Measurements from ENCODE around the gene SP140L.
A peak's percentile ranks its signal among the peaks of the same experiment; 100 is the strongest.
"Not testable (repeated sequence)": the region's sequence is repeated elsewhere in the genome, so short reads cannot be mapped to it uniquely, and the experiment has no call there.

SP140L gene

DNA sequence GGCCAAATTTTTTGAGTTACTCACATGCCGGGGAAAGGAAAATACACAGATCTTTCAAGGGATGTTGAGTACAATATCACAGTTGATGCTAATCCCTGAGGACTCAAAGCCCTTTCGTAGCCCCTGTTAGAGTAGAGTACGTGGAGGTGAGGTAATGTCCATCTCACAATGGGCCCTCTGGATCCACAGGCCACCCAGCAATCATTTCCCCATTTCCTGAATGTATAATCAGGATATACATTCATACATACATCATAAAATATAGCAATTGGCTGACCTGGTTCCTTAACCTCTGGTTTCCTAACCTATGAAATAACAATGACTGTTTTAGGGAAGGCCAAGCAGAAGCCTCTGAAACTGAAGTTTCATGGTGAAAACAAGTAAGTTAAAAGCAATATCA lies 78.8 kb downstream of the SP140L start:
- TF ChIP-seq, protein P1, sequence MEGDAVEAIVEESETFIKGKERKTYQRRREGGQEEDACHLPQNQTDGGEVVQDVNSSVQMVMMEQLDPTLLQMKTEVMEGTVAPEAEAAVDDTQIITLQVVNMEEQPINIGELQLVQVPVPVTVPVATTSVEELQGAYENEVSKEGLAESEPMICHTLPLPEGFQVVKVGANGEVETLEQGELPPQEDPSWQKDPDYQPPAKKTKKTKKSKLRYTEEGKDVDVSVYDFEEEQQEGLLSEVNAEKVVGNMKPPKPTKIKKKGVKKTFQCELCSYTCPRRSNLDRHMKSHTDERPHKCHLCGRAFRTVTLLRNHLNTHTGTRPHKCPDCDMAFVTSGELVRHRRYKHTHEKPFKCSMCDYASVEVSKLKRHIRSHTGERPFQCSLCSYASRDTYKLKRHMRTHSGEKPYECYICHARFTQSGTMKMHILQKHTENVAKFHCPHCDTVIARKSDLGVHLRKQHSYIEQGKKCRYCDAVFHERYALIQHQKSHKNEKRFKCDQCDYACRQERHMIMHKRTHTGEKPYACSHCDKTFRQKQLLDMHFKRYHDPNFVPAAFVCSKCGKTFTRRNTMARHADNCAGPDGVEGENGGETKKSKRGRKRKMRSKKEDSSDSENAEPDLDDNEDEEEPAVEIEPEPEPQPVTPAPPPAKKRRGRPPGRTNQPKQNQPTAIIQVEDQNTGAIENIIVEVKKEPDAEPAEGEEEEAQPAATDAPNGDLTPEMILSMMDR (IDR thresholded peaks at IDR 0.05; ENCODE audit: insufficient read depth, low read depth, low read length, missing control alignments): no peak
- H3K4me3 ChIP-seq (ENCODE audit: low read length): no peak overlapping the region
- no peak for DNase-seq (ENCODE audit: low read depth)

DNA sequence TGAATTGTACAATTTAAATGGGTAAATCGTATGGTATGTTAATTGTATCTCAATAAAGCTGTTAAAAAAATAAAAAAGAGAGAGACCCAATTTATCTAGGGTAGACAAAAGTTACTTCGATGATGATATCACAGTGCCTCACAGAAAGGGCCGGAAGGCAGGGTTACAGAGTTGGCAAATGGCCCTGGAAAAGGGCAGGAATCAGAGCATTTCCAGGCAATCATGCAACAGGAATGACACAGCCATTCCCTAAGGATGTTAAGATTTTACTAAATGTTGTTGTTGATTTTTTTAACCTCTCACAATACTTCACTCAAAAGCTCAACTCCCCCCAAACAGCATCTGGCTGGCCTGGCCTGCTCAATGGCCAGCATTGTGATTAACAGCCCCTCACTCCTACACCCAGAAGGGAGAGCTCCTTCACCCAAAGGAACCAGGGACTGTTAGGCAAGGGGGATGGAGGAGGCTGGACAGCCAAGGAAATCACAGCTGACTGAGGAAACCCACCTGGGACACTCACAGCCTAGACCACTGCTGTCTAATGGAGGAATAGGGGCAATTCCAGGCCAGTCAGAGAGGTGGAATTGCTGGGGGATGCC lies 81.3 kb downstream of the SP140L start:
- no peak overlapping the region for H3K4me3 ChIP-seq (ENCODE audit: low read length)
- peak; percentile 75 for DNase-seq (ENCODE audit: low read depth)

DNA sequence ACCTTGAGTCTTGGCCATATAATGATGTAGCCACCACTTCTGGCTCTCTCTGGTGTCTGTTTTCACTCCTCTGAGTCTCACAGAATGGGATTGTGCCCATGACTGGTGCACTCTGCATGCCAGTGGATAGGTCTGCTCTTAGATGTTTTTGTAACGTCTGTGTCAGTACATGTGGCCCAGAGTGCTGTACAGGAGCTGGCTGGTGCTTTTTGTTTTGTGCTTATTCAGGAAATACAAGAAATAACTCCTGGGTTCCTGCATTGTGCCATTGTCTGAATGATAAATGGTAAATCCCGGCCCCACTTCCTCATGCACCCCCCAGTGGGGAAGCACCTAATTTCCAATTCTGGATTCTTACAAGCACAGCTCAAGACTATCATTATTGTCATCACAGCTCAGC lies 82.3 kb downstream of the SP140L start:
- H3K4me3 ChIP-seq (ENCODE audit: low read length); DNase-seq (ENCODE audit: low read depth): not testable (repeated sequence)

More for the DNA sequence above, 81.3 kb downstream of the SP140L start:
- TF ChIP-seq, protein P1 (IDR thresholded peaks at IDR 0.05; ENCODE audit: insufficient read depth, low read depth, low read length, missing control alignments): no peak

DNA sequence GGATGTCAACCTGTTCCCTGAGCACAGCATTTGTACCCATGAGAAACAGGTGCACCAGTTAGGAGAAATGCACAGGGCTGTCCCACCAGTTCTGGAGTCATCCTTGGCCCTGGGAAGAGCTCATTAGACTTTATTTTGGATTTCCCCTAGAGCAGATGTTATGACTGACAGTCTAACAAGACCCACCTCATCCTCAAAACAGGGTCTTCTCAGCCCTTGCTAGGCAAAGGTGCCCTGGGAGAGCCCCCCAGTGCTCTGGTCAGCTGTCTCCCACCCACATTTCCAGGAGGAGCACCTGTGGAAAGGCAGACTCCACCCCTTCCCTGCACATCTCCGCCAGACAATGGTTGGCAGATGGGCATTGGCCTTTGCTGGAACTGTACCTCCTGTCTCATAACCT lies 83.3 kb downstream of the SP140L start:
- no peak overlapping the region for H3K4me3 ChIP-seq (ENCODE audit: low read length)
- DNase-seq (ENCODE audit: low read depth): no peak
- TF ChIP-seq, protein P1 (IDR thresholded peaks at IDR 0.05; ENCODE audit: insufficient read depth, low read depth, low read length, missing control alignments): no peak

DNA sequence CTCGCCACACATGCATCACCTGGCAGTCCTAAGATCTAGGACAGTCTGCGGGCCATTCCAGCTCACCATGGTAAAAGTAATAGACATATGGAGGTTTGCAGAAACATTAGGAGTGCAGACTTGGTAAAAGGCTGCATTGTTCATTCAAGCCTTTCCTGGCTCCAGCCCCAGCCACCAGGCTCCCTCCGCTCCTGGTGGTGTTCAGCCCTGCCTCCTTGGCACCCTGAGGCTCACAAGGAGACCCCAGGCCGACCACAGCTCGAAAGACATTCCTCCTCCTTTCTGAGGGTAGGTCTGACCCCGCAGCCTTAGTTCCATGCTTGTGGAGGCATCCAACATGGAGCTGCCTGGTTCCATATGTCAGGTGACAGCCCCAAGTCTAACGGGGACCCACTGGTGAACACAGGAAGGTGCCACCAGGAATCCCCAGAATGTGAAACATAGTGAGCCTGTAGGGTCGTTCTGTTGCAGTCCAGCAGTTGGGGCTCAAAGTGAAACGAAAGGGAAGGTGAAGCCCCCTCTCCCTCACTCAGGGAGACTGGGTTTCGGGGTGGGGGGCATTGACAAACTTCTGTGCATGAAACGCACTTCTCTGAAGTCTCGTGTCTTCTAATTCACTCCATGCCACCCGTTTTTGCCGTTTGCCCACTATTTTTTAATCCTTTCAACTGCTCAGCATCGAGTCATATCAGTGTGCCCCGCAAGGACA lies 84.0 kb downstream of the SP140L start:
- DNase-seq (ENCODE audit: low read depth): no peak
- peak overlapping the region; percentile 71 for H3K4me3 ChIP-seq (ENCODE audit: low read length)
- TF ChIP-seq, protein P1 (IDR thresholded peaks at IDR 0.05; ENCODE audit: insufficient read depth, low read depth, low read length, missing control alignments): no peak

DNA sequence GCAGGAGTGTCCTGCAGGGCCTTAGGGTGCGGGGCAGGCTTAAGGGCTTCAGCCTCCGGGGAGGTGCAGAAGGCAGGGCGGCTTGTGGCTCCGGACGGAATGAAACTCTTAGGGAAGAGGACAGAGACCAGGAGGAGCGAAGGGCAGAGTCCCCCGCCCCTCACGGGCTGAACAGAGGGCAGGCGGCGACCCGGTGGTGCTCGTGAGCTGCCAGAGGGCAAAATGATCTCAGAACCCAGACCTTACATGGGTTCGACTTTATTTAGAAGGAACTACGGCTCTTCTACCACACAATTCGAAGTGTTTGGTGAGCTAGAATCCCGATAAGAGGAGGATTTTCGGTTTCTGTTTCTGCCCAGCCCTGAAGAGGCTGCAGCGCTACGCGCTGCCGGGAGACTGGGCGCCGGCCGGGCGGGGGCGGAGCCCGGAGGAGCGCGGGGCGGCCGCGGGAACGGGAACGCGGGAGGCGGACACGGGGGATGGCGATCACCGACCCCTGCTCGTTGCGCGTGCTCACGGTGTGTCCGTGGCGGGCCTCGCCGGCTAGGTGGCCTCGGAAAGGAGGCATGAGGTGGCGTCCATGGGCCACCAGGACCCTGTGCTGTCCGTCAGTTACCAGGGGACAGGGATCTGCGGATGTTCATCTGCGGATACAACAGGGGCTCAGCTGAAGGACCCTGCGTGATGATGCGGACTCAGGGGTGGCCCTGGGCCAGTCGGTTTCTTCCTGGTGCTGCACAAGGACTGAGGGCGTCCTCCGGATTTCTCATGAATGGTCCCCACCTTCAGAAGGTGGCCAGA lies 84.8 kb downstream of the SP140L start:
- TF ChIP-seq, protein P1 (IDR thresholded peaks at IDR 0.05; ENCODE audit: insufficient read depth, low read depth, low read length, missing control alignments): no peak
- H3K4me3 ChIP-seq (ENCODE audit: low read length): peak overlapping the region; percentile 71
- DNase-seq (ENCODE audit: low read depth): peak; percentile 43

DNA sequence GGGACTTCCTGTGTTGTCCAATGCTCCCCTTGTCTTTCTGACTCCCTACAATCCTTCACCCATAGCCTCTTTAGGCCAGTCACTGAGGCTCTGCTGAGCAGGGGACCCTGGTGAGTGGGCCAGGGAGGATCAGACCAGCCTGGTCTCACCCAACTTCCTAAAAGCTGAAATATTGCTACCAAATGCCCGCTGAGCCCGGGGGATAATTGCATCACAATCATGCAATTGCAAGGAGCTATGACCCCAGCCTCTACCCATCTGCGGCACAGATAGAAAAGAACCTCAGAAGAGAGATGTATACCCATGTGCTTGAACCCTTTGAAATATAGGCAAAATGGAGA lies 85.3 kb downstream of the SP140L start:
- TF ChIP-seq, protein P1 (IDR thresholded peaks at IDR 0.05; ENCODE audit: insufficient read depth, low read depth, low read length, missing control alignments): no peak
- H3K4me3 ChIP-seq (ENCODE audit: low read length): peak overlapping the region; percentile 71
- no peak for DNase-seq (ENCODE audit: low read depth)

Data from epithelial cell of esophagus (primary cell).